CD8-positive, alpha-beta memory T cell (primary cell): ENCODE data around the gene CDC6. TPM values are rescaled to one million over a fixed set of nuclear protein-coding genes. Genes with fewer than 3 reads are reported as not detected.
A peak's percentile ranks its signal among the peaks of the same experiment; 100 is the strongest.
"Not testable (repeated sequence)": the region's sequence is repeated elsewhere in the genome, so short reads cannot be mapped to it uniquely, and the experiment has no call there.

Experiments used
- CTCF ChIA-PET: fragments of 350-600 bp; sonication (Branson Sonifier 250); formaldehyde crosslinking; loops from one replicate; lab custom pipeline; 2021; ENCODE audit warnings: antibody characterized with exemption; lab: Charles Lee
- POLR2A ChIA-PET: fragments of 350-600 bp; sonication (Branson Sonifier 250); formaldehyde crosslinking; loops from one replicate; lab custom pipeline; 2021; ENCODE audit warnings: antibody characterized with exemption; lab: Charles Lee
- DNase-seq, 5 donors: peaks; one replicate each; pipeline versions ENCODE4 v3.0.0 to v3.0.0-alpha.2; 2020 to 2022; ENCODE audit warnings: mixed read lengths in 1 of 5
- H3K27ac ChIP-seq: one replicate; pipeline ENCODE4 v1.7.0; 2013; ENCODE audit warnings: low read depth, mild to moderate bottlenecking, low read length, moderate library complexity
- H3K27me3 ChIP-seq: 2 replicates; pipeline ENCODE4 v1.7.0; 2013; ENCODE audit warnings: low read length, mild to moderate bottlenecking; ENCODE audit not compliant: insufficient read depth, poor library complexity, severe bottlenecking
- H3K36me3 ChIP-seq: 2 replicates; pipeline ENCODE4 v1.7.0; 2013; ENCODE audit warnings: mild to moderate bottlenecking, low read length, moderate library complexity; ENCODE audit not compliant: insufficient read depth
- H3K4me1 ChIP-seq: 2 replicates; pipeline ENCODE4 v1.7.0; 2013; ENCODE audit warnings: mild to moderate bottlenecking, low read length, moderate library complexity; ENCODE audit not compliant: insufficient read depth
- H3K4me3 ChIP-seq: 2 replicates; pipeline ENCODE4 v1.7.0; 2013; ENCODE audit warnings: mild to moderate bottlenecking, low read length
- H3K9me3 ChIP-seq: 2 replicates; pipeline ENCODE4 v1.7.0; 2013; ENCODE audit warnings: mild to moderate bottlenecking, low read length
- H3K27ac Mint-ChIP-seq, 8 donors: one replicate each; pipeline ENCODE4 v1.8.0; 2020 to 2021; ENCODE audit warnings: mixed read lengths in 8 of 8, mild to moderate bottlenecking in 6 of 8, inconsistent platforms in 3 of 8, moderate library complexity in 3 of 8
- H3K27me3 Mint-ChIP-seq, 2 donors: one replicate each; pipeline ENCODE4 v1.8.0; 2020 to 2021; ENCODE audit warnings: mixed read lengths in 2 of 2, mild to moderate bottlenecking in 1 of 2, moderate library complexity in 1 of 2
- H3K36me3 Mint-ChIP-seq, 3 donors: one replicate each; pipeline ENCODE4 v1.8.0; 2020 to 2021; ENCODE audit warnings: mixed read lengths in 3 of 3, inconsistent platforms in 1 of 3, mild to moderate bottlenecking in 1 of 3
- H3K4me1 Mint-ChIP-seq, 3 donors: one replicate each; pipeline ENCODE4 v1.8.0; 2020 to 2021; ENCODE audit warnings: mixed read lengths in 3 of 3, inconsistent platforms in 1 of 3, mild to moderate bottlenecking in 1 of 3
- H3K4me3 Mint-ChIP-seq, 7 donors: one replicate each; pipeline ENCODE4 v1.8.0; 2020 to 2021; ENCODE audit warnings: mixed read lengths in 7 of 7, mild to moderate bottlenecking in 6 of 7, moderate library complexity in 4 of 7, inconsistent platforms in 2 of 7
- H3K9me3 Mint-ChIP-seq, 5 donors: one replicate each; pipeline ENCODE4 v1.8.0; 2020 to 2022; ENCODE audit warnings: mixed read lengths in 5 of 5, mild to moderate bottlenecking in 3 of 5, moderate library complexity in 2 of 5, inconsistent platforms in 1 of 5
- polyA plus RNA-seq: library from polyadenylated mRNA; unstranded; fragments of 300-500 nt; fragmentation: Illumina TruSeq; gene quantifications from one replicate; pipeline ENCODE4 v1.2.3, GENCODE V29; 2021
- total RNA-seq, 2 experiments: library from RNA; stranded (reverse); gene quantifications; one replicate each; pipeline ENCODE4 v1.2.3, GENCODE V29; 2021

Gene CDC6
- total and polyA plus RNA-seq, 3 experiments from 2014 or later: 0.49 to 110 (median 107) TPM

- H3K36me3 ChIP-seq: no peaks in the 10 kb centered on the region
- no peak overlapping the region for H3K4me3 ChIP-seq
- ChIA-PET POLR2A (no interaction called here), CTCF (interaction anchor here (0.9 to 3.4 kb wide), 7 partner anchors 50 to 101 kb away, joined by 3 to 17 read pairs (median 4); no protein-coding TSS in a partner anchor)
- H3K9me3 ChIP-seq: no peaks in the 10 kb centered on the region
- Mint-ChIP-seq H3K4me1 (peaks cover 14 to 23% (median 21%) of the 10 kb centered on the region in 3 donors), H3K36me3 (peaks cover 0 to 2% (median 0%) of the 10 kb centered on the region in 3 donors), H3K27me3 (no peaks in the 10 kb centered on the region), H3K27ac (peak overlapping the region in 2 of 8 donors; percentile 17 to 37), H3K4me3 (no peak overlapping the region), H3K9me3 (no peaks in the 10 kb centered on the region)
- DNase-seq: no peak
- H3K27ac ChIP-seq: no peak overlapping the region
- H3K4me1 ChIP-seq: peaks cover 11% of the 10 kb centered on the region
- no peaks in the 10 kb centered on the region for H3K27me3 ChIP-seq
These were observed 3.1 kb downstream of the CDC6 start for GRCh38 chr17:40290629-40291280.

GRCh38 chr17:40291281-40291664 is 3.6 kb downstream of the CDC6 start:
- Mint-ChIP-seq H3K27me3 (no peaks in the 10 kb centered on the region), H3K9me3 (no peaks in the 10 kb centered on the region), H3K4me3 (no peak overlapping the region), H3K4me1 (peaks cover 14 to 23% (median 21%) of the 10 kb centered on the region in 3 donors), H3K36me3 (peaks cover 0 to 2% (median 0%) of the 10 kb centered on the region in 3 donors), H3K27ac (peak overlapping the region in 1 of 8 donors; percentile 90)
- Histone ChIP-seq H3K27me3 (no peaks in the 10 kb centered on the region), H3K4me3 (no peak overlapping the region), H3K4me1 (peaks cover 11% of the 10 kb centered on the region), H3K9me3 (no peaks in the 10 kb centered on the region), H3K36me3 (no peaks in the 10 kb centered on the region), H3K27ac (no peak overlapping the region)
- DNase-seq: no peak
- ChIA-PET POLR2A (no interaction called here), CTCF (interaction anchor here (1.1 to 3.4 kb wide), 4 partner anchors 62 to 90 kb away, joined by 3 to 17 read pairs (median 8); partner anchors contain the start of gene WIPF2)

DNA sequence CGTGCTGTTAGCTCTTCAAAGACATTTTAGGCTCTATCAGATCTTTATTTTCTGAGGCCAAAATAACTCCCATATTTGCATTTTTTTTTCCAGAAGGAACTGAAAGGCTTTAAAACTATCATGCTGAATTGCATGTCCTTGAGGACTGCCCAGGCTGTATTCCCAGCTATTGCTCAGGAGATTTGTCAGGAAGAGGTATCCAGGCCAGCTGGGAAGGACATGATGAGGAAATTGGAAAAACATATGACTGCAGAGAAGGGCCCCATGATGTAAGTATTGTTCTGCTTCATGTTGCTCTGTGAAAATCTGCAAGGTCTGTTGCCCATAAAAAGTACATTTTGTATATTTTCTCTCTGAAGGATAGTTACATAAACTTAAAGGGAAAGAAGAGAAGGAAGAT is 5.7 kb downstream of the CDC6 start:
- ChIA-PET POLR2A (no interaction called here), CTCF (interaction anchor here (1.5 to 3.4 kb wide), 4 partner anchors 11 to 280 kb away, joined by 3 to 17 read pairs (median 4); no protein-coding TSS in a partner anchor)
- H3K9me3 Mint-ChIP-seq: no peaks in the 10 kb centered on the region
- no peaks in the 10 kb centered on the region for H3K4me1 ChIP-seq
- H3K36me3 Mint-ChIP-seq: no peaks in the 10 kb centered on the region
- H3K27me3 Mint-ChIP-seq: no peaks in the 10 kb centered on the region
- no peaks in the 10 kb centered on the region for H3K36me3 ChIP-seq
- H3K4me3 ChIP-seq: no peak overlapping the region
- no peak overlapping the region for H3K4me3 Mint-ChIP-seq
- peaks cover 5 to 8% (median 6%) of the 10 kb centered on the region in 3 donors for H3K4me1 Mint-ChIP-seq
- no peaks in the 10 kb centered on the region for H3K27me3 ChIP-seq
- H3K27ac Mint-ChIP-seq: no peak overlapping the region
- H3K9me3 ChIP-seq: no peaks in the 10 kb centered on the region
- H3K27ac ChIP-seq: no peak overlapping the region
- no peak for DNase-seq

GRCh38 chr17:40295488-40296436 is 8.1 kb downstream of the CDC6 start:
- H3K4me1 ChIP-seq: no peaks in the 10 kb centered on the region
- H3K36me3 ChIP-seq: no peaks in the 10 kb centered on the region
- no peaks in the 10 kb centered on the region for H3K9me3 ChIP-seq
- POLR2A ChIA-PET: interaction anchor here (0.6 kb wide), 1 partner anchor 14 kb away, joined by 6 read pairs; no protein-coding TSS in a partner anchor
- H3K27me3 ChIP-seq: no peaks in the 10 kb centered on the region
- H3K4me3 Mint-ChIP-seq: no peak overlapping the region
- H3K27ac Mint-ChIP-seq: peak overlapping the region in 1 of 8 donors; percentile 82
- no peak for DNase-seq
- H3K27me3 Mint-ChIP-seq: no peaks in the 10 kb centered on the region
- no peak overlapping the region for H3K27ac ChIP-seq
- H3K4me3 ChIP-seq: no peak overlapping the region
- CTCF ChIA-PET: interaction anchor here (2.3 to 17.8 kb wide), 2 partner anchors 59 to 61 kb away, joined by 12 to 365 read pairs; no protein-coding TSS in a partner anchor
- no peaks in the 10 kb centered on the region for H3K4me1 Mint-ChIP-seq
- H3K9me3 Mint-ChIP-seq: no peaks in the 10 kb centered on the region
- H3K36me3 Mint-ChIP-seq: no peaks in the 10 kb centered on the region

DNA sequence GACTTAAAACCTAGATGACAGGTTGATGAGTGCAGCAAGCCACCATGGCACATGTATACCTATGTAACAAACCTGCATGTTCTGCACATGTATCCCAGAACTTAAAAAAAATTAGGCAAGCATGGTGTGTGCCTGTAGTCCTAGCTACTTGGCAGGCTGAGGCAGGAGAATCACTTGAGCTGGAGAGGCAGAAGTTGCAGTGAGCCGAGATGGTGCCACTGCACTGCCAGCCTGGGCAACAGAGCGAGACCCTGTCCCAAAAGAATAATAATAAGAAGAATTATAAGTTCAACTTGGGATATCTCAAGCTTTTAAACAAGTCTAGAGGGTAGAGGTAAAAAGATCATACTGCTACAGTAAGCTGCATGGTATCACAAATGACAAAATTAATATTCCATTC is 9.8 kb downstream of the CDC6 start:
- no peak for DNase-seq
- Mint-ChIP-seq H3K4me3 (no peak overlapping the region), H3K27me3 (no peaks in the 10 kb centered on the region), H3K27ac (peak overlapping the region in 1 of 8 donors; percentile 58), H3K4me1 (no peaks in the 10 kb centered on the region), H3K36me3 (no peaks in the 10 kb centered on the region), H3K9me3 (no peaks in the 10 kb centered on the region)
- CTCF ChIA-PET: interaction anchor here (17.8 kb wide), 1 partner anchor 59 kb away, joined by 365 read pairs; no protein-coding TSS in a partner anchor
- H3K36me3 ChIP-seq: no peaks in the 10 kb centered on the region
- no peaks in the 10 kb centered on the region for H3K27me3 ChIP-seq
- no peaks in the 10 kb centered on the region for H3K9me3 ChIP-seq
- POLR2A ChIA-PET: no interaction called here
- H3K4me1 ChIP-seq: no peaks in the 10 kb centered on the region
- H3K4me3 ChIP-seq: no peak overlapping the region
- no peak overlapping the region for H3K27ac ChIP-seq

DNA sequence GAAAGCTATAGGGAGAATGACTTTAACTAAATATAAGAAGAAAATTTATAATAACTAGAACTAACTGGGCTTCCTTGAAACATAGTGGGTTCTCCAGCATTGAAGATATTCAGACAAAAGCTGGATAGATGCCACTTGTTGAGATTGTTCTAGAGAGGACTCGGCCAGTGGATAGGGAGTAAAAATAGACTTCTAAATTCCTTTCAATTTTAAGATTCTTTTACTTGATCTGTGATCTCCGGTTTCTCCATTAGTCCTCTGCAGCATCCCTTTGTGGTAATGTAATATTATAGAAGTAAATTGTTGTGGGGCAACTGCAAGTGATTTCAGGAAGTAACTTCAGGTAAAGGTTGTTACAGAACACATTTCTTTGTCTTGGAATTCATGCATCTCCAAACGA is 11.0 kb downstream of the CDC6 start:
- Mint-ChIP-seq H3K9me3 (no peaks in the 10 kb centered on the region), H3K27ac (no peak overlapping the region), H3K4me1 (peaks cover 7 to 10% (median 9%) of the 10 kb centered on the region in 3 donors), H3K27me3 (no peaks in the 10 kb centered on the region), H3K36me3 (no peaks in the 10 kb centered on the region), H3K4me3 (no peak overlapping the region)
- Histone ChIP-seq H3K4me3 (no peak overlapping the region), H3K9me3 (no peaks in the 10 kb centered on the region), H3K36me3 (no peaks in the 10 kb centered on the region), H3K27me3 (no peaks in the 10 kb centered on the region), H3K27ac (no peak overlapping the region), H3K4me1 (peaks cover 7% of the 10 kb centered on the region)
- POLR2A ChIA-PET: no interaction called here
- no peak for DNase-seq
- CTCF ChIA-PET: interaction anchor here (1.1 to 17.8 kb wide), 4 partner anchors 9 to 58 kb away, joined by 3 to 365 read pairs (median 8); no protein-coding TSS in a partner anchor

GRCh38 chr17:40299159-40299757 is 11.6 kb downstream of the CDC6 start:
- ChIA-PET POLR2A (interaction anchor here (0.6 kb wide), 1 partner anchor 80 kb away, joined by 4 read pairs; the partner anchor contains the start of gene WIPF2), CTCF (interaction anchor here (1.1 to 17.8 kb wide), 6 partner anchors 10 to 58 kb away, joined by 3 to 365 read pairs (median 6); no protein-coding TSS in a partner anchor)
- not testable (repeated sequence) for H3K36me3 Mint-ChIP-seq, H3K4me3 Mint-ChIP-seq, H3K36me3 ChIP-seq, DNase-seq, H3K27me3 ChIP-seq, H3K9me3 Mint-ChIP-seq, H3K9me3 ChIP-seq, H3K4me3 ChIP-seq, H3K27ac ChIP-seq, H3K4me1 ChIP-seq, H3K27ac Mint-ChIP-seq, H3K27me3 Mint-ChIP-seq
- H3K4me1 Mint-ChIP-seq: peaks cover 11 to 15% (median 15%) of the 10 kb centered on the region in 3 donors
